ENCODE data around the gene PPFIA1.

DNA sequence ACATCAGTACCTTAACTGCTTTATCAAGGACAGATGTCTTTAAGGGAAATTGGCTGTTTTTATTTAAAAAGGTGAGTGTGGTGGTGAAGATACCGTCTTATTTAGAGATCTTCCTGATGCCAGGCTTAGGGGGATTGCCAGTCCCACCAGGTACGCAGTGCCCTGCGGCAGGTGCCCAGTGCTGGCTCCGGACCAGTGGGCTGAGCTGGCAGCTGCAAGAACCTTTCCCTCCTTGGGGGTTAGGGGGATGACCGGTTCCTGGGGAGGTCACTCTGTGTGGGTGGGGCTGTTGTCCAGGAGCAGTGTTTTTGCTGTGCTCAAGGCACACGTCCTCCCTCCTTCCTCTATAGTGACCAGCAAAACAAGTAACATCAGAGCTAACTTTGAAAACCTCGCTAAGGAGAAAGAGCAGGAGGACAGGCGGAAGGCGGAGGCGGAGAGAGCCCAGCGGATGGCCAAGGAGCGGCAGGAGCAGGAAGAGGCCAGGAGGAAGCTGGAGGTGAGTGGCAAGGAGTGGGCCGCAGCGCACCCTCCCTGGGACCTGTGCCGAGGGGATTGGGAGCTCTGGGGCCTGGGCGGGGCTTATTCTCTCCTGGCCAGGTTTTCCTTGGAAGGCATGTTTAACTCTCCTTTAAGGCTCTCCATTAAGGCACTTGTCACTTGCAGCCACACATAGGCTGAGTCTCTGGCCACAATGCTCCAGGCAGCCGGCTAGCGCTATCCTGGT is 158.4 kb downstream of the PPFIA1 start:
- TF ChIP-seq, protein P1, sequence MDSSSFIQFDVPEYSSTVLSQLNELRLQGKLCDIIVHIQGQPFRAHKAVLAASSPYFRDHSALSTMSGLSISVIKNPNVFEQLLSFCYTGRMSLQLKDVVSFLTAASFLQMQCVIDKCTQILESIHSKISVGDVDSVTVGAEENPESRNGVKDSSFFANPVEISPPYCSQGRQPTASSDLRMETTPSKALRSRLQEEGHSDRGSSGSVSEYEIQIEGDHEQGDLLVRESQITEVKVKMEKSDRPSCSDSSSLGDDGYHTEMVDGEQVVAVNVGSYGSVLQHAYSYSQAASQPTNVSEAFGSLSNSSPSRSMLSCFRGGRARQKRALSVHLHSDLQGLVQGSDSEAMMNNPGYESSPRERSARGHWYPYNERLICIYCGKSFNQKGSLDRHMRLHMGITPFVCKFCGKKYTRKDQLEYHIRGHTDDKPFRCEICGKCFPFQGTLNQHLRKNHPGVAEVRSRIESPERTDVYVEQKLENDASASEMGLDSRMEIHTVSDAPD (CRISPR knock-in tag; IDR thresholded peaks at IDR 0.05) = no peak
- TF ChIP-seq, protein P2, sequence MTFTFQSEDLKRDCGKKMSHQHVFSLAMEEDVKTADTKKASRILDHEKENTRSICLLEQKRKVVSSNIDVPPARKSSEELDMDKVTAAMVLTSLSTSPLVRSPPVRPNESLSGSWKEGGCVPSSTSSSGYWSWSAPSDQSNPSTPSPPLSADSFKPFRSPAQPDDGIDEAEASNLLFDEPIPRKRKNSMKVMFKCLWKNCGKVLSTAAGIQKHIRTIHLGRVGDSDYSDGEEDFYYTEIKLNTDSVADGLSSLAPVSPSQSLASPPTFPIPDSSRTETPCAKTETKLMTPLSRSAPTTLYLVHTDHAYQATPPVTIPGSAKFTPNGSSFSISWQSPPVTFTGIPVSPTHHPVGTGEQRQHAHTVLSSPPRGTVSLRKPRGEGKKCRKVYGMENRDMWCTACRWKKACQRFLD (CRISPR knock-in tag; IDR thresholded peaks at IDR 0.05; ENCODE audit: borderline replicate concordance) = no peak
- no peak for TF ChIP-seq GTF3A (CRISPR knock-in tag; conservative IDR thresholded peaks at IDR 0.05)
- TF ChIP-seq, protein P3, sequence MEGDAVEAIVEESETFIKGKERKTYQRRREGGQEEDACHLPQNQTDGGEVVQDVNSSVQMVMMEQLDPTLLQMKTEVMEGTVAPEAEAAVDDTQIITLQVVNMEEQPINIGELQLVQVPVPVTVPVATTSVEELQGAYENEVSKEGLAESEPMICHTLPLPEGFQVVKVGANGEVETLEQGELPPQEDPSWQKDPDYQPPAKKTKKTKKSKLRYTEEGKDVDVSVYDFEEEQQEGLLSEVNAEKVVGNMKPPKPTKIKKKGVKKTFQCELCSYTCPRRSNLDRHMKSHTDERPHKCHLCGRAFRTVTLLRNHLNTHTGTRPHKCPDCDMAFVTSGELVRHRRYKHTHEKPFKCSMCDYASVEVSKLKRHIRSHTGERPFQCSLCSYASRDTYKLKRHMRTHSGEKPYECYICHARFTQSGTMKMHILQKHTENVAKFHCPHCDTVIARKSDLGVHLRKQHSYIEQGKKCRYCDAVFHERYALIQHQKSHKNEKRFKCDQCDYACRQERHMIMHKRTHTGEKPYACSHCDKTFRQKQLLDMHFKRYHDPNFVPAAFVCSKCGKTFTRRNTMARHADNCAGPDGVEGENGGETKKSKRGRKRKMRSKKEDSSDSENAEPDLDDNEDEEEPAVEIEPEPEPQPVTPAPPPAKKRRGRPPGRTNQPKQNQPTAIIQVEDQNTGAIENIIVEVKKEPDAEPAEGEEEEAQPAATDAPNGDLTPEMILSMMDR (CRISPR knock-in tag; IDR thresholded peaks at IDR 0.05) = no peak
- no peak for TF ChIP-seq CBFB (CRISPR knock-in tag; IDR thresholded peaks at IDR 0.05)

Measured in HepG2 (cell line).